ENCODE data around the gene LTN1. TPM values are rescaled to one million over a fixed set of nuclear protein-coding genes. Genes with fewer than 3 reads are reported as not detected.
A peak's percentile ranks its signal among the peaks of the same experiment; 100 is the strongest.

The LTN1 gene
- total and polyA plus RNA-seq, 2 of the 13 experiments (the other 11 are each of a cell fraction or from before 2014, with no cell fraction given), result 6.7 to 24.6 TPM

GRCh38 chr21:29002442-29003144 lies 9.9 kb upstream of the LTN1 start (continued):
- TF ChIP-seq, protein P1, sequence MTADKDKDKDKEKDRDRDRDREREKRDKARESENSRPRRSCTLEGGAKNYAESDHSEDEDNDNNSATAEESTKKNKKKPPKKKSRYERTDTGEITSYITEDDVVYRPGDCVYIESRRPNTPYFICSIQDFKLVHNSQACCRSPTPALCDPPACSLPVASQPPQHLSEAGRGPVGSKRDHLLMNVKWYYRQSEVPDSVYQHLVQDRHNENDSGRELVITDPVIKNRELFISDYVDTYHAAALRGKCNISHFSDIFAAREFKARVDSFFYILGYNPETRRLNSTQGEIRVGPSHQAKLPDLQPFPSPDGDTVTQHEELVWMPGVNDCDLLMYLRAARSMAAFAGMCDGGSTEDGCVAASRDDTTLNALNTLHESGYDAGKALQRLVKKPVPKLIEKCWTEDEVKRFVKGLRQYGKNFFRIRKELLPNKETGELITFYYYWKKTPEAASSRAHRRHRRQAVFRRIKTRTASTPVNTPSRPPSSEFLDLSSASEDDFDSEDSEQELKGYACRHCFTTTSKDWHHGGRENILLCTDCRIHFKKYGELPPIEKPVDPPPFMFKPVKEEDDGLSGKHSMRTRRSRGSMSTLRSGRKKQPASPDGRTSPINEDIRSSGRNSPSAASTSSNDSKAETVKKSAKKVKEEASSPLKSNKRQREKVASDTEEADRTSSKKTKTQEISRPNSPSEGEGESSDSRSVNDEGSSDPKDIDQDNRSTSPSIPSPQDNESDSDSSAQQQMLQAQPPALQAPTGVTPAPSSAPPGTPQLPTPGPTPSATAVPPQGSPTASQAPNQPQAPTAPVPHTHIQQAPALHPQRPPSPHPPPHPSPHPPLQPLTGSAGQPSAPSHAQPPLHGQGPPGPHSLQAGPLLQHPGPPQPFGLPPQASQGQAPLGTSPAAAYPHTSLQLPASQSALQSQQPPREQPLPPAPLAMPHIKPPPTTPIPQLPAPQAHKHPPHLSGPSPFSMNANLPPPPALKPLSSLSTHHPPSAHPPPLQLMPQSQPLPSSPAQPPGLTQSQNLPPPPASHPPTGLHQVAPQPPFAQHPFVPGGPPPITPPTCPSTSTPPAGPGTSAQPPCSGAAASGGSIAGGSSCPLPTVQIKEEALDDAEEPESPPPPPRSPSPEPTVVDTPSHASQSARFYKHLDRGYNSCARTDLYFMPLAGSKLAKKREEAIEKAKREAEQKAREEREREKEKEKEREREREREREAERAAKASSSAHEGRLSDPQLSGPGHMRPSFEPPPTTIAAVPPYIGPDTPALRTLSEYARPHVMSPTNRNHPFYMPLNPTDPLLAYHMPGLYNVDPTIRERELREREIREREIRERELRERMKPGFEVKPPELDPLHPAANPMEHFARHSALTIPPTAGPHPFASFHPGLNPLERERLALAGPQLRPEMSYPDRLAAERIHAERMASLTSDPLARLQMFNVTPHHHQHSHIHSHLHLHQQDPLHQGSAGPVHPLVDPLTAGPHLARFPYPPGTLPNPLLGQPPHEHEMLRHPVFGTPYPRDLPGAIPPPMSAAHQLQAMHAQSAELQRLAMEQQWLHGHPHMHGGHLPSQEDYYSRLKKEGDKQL (CRISPR knock-in tag; IDR thresholded peaks at IDR 0.05; ENCODE audit: low read depth), result peak; percentile 58; the same call in 1 of the 2 replicates
- peak; percentile 42; the same call in 1 of the 2 replicates for TF ChIP-seq ZBTB4 (CRISPR knock-in tag; IDR thresholded peaks at IDR 0.05; ENCODE audit: borderline replicate concordance)
- peak; percentile 98 for TF ChIP-seq TAF1 (CRISPR knock-in tag; IDR thresholded peaks at IDR 0.05)
- TF ChIP-seq ZNF121 (CRISPR knock-in tag; IDR thresholded peaks at IDR 0.05), result no peak
- TF ChIP-seq PHF20 (CRISPR knock-in tag; IDR thresholded peaks at IDR 0.05), result peak; percentile 97
- TF ChIP-seq ZNF652 (CRISPR knock-in tag; IDR thresholded peaks at IDR 0.05; ENCODE audit: borderline replicate concordance, low read depth), result peak; percentile 22; the same call in 1 of the 2 replicates
- TF ChIP-seq, protein P2, sequence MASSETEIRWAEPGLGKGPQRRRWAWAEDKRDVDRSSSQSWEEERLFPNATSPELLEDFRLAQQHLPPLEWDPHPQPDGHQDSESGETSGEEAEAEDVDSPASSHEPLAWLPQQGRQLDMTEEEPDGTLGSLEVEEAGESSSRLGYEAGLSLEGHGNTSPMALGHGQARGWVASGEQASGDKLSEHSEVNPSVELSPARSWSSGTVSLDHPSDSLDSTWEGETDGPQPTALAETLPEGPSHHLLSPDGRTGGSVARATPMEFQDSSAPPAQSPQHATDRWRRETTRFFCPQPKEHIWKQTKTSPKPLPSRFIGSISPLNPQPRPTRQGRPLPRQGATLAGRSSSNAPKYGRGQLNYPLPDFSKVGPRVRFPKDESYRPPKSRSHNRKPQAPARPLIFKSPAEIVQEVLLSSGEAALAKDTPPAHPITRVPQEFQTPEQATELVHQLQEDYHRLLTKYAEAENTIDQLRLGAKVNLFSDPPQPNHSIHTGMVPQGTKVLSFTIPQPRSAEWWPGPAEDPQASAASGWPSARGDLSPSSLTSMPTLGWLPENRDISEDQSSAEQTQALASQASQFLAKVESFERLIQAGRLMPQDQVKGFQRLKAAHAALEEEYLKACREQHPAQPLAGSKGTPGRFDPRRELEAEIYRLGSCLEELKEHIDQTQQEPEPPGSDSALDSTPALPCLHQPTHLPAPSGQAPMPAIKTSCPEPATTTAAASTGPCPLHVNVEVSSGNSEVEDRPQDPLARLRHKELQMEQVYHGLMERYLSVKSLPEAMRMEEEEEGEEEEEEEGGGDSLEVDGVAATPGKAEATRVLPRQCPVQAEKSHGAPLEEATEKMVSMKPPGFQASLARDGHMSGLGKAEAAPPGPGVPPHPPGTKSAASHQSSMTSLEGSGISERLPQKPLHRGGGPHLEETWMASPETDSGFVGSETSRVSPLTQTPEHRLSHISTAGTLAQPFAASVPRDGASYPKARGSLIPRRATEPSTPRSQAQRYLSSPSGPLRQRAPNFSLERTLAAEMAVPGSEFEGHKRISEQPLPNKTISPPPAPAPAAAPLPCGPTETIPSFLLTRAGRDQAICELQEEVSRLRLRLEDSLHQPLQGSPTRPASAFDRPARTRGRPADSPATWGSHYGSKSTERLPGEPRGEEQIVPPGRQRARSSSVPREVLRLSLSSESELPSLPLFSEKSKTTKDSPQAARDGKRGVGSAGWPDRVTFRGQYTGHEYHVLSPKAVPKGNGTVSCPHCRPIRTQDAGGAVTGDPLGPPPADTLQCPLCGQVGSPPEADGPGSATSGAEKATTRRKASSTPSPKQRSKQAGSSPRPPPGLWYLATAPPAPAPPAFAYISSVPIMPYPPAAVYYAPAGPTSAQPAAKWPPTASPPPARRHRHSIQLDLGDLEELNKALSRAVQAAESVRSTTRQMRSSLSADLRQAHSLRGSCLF (CRISPR knock-in tag; IDR thresholded peaks at IDR 0.05; ENCODE audit: borderline replicate concordance), result 0 out of 2 replicates have a peak, but pooled peaks have one; percentile 58
- TF ChIP-seq ZSCAN5A (CRISPR knock-in tag; IDR thresholded peaks at IDR 0.05; ENCODE audit: borderline replicate concordance), result peak; percentile 78; the same call in 1 of the 2 replicates
- TF ChIP-seq SCMH1 (CRISPR knock-in tag; IDR thresholded peaks at IDR 0.05; ENCODE audit: borderline replicate concordance), result no peak
- no peak for TF ChIP-seq TCF7L2 (IDR thresholded peaks at IDR 0.05; ENCODE audit: low read depth, low read length)
- peak; percentile 84 for TF ChIP-seq ZNF335 (CRISPR knock-in tag; IDR thresholded peaks at IDR 0.05)

Measured in HepG2 (cell line).